Nephron (organoid): ENCODE measurements around the gene NCF2.
A peak's percentile ranks its signal among the peaks of the same experiment; 100 is the strongest.

ENCODE experiments used
- H3K27ac Mint-ChIP-seq, 3 experiments: 2 replicates each; pipeline ENCODE4 v1.8.0; 2020; ENCODE audit warnings: mixed read lengths in 3 of 3, mild to moderate bottlenecking in 2 of 3, moderate library complexity in 1 of 3
- H3K27me3 Mint-ChIP-seq: 2 replicates; pipeline ENCODE4 v1.8.0; 2021; ENCODE audit warnings: low read depth, mild to moderate bottlenecking, moderate library complexity, mixed read lengths
- H3K36me3 Mint-ChIP-seq: 2 replicates; pipeline ENCODE4 v1.8.0; 2020; ENCODE audit warnings: low read depth, mixed read lengths
- H3K4me1 Mint-ChIP-seq: 2 replicates; pipeline ENCODE4 v1.8.0; 2020; ENCODE audit warnings: mixed read lengths
- H3K4me3 Mint-ChIP-seq, 3 experiments: 2 replicates each; pipeline ENCODE4 v1.8.0; 2020; ENCODE audit warnings: mild to moderate bottlenecking in 3 of 3, mixed read lengths in 3 of 3, moderate library complexity in 2 of 3
- H3K9me3 Mint-ChIP-seq: 2 replicates; pipeline ENCODE4 v1.8.0; 2020; ENCODE audit warnings: mixed read lengths
- CTCF ChIP-seq, 3 experiments: fragments of 200-600 bp; sonication (generic); IDR thresholded peaks; one replicate each; pipeline ENCODE4 v1.5.0; 2021; ENCODE audit warnings: antibody characterized with exemption in 3 of 3; ENCODE audit not compliant: unreplicated experiment in 3 of 3

The NCF2 gene

DNA sequence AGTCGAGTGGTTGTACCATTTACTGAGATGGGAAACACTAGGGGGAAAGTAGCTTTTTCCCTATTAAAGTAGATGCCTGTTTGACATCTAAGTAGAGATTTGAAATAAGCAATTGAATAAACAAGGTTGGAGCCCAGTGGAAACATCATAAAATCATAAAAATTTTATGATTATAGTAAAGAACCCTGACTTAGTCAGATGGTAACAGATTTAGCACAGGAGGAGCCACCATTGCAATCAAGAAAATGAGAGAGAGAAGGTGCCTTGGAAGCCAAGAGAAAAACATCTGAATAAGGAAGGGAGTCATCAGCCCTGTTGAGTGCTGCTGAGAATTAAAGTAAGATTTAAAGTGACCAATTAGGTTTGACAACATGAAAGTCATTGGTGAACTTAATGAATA, 68.2 kb downstream of the NCF2 start:
- TF ChIP-seq CTCF (IDR thresholded peaks at IDR 0.05; ENCODE audit: unreplicated experiment in 3 of 3): no peak
- Mint-ChIP-seq H3K9me3 (no peaks in the 10 kb centered on the region), H3K36me3 (peaks cover 58% of the 10 kb centered on the region), H3K4me1 (no peaks in the 10 kb centered on the region), H3K27ac (no peak overlapping the region), H3K4me3 (no peak overlapping the region), H3K27me3 (no peaks in the 10 kb centered on the region)

GRCh38 chr1:183520379-183520778, 69.9 kb downstream of the NCF2 start:
- TF ChIP-seq CTCF (IDR thresholded peaks at IDR 0.05; ENCODE audit: unreplicated experiment in 3 of 3): no peak
- H3K36me3 Mint-ChIP-seq: peaks cover 67% of the 10 kb centered on the region
- H3K4me1 Mint-ChIP-seq: no peaks in the 10 kb centered on the region
- no peak overlapping the region for H3K4me3 Mint-ChIP-seq
- H3K9me3 Mint-ChIP-seq: no peaks in the 10 kb centered on the region
- no peak overlapping the region for H3K27ac Mint-ChIP-seq
- H3K27me3 Mint-ChIP-seq: no peaks in the 10 kb centered on the region

GRCh38 chr1:183517401-183517800, 72.9 kb downstream of the NCF2 start:
- no peak for TF ChIP-seq CTCF (IDR thresholded peaks at IDR 0.05; ENCODE audit: unreplicated experiment in 3 of 3)
- peaks cover 6% of the 10 kb centered on the region for H3K4me1 Mint-ChIP-seq
- H3K27me3 Mint-ChIP-seq: no peaks in the 10 kb centered on the region
- peaks cover 55% of the 10 kb centered on the region for H3K36me3 Mint-ChIP-seq
- H3K27ac Mint-ChIP-seq: peak overlapping the region; percentile 68 to 86 (median 75)
- H3K4me3 Mint-ChIP-seq: no peak overlapping the region
- no peaks in the 10 kb centered on the region for H3K9me3 Mint-ChIP-seq

DNA sequence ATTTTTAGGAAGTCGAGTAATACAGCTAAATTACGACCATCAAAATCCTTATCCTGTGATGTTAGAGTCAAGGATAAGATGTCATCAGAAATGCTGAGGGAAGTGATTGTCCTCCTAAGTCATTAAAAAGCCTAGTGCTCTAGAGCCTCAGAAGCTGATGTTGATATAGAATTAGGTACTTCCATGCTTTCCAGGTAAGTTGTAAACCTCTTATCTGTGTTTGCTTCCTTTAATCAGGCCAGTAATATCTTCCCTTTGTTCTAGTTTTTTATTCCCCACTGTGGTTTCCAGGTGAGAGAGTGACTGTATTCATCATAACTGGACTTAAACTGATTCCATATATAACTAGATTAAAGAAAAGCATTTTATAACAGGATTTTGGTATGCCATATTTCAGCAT, 73.5 kb downstream of the NCF2 start:
- TF ChIP-seq CTCF (IDR thresholded peaks at IDR 0.05; ENCODE audit: unreplicated experiment in 3 of 3): no peak
- no peaks in the 10 kb centered on the region for H3K27me3 Mint-ChIP-seq
- H3K4me3 Mint-ChIP-seq: no peak overlapping the region
- H3K4me1 Mint-ChIP-seq: peaks cover 6% of the 10 kb centered on the region
- peak overlapping the region in 2 of 3 experiments; percentile 42 to 75 for H3K27ac Mint-ChIP-seq
- no peaks in the 10 kb centered on the region for H3K9me3 Mint-ChIP-seq
- H3K36me3 Mint-ChIP-seq: peaks cover 48% of the 10 kb centered on the region

DNA sequence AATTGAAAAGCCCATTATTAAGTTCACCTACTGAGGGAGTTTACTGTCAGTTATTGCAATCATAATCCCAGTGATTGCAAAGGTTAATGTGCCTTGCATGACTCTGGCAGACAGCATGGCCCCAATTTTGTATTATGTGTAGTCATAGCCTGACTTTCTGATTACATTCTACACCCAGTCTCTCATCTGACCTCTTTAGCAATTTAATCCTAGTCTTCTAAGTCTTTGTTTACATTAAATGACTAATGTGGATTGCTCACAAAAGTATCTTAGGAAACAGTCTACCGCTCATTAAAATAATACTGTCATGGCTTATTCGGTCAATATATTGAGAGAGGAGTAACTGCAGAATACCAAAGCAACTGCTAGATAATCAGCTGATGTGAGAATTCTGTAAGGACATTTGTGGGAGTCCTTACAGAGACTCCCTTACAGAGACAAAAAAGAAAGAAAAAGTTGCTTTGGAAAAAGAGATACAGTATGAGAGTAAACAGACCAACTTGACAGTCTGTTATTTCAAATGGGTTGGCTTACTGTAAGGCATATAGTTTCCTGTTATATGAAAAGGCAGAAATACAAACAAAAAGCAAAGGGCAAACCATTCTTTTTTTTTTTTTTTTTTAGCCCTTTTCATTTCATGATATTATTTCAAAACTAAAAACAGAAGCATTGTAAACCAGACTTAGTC, 75.1 kb downstream of the NCF2 start:
- no peaks in the 10 kb centered on the region for H3K9me3 Mint-ChIP-seq
- H3K36me3 Mint-ChIP-seq: peaks cover 36% of the 10 kb centered on the region
- TF ChIP-seq CTCF (IDR thresholded peaks at IDR 0.05; ENCODE audit: unreplicated experiment in 3 of 3): no peak
- H3K27ac Mint-ChIP-seq: peak overlapping the region; percentile 10 to 72 (median 61)
- no peaks in the 10 kb centered on the region for H3K27me3 Mint-ChIP-seq
- H3K4me1 Mint-ChIP-seq: peaks cover 6% of the 10 kb centered on the region
- H3K4me3 Mint-ChIP-seq: no peak overlapping the region

GRCh38 chr1:183514235-183514634, 76.0 kb downstream of the NCF2 start:
- Mint-ChIP-seq H3K4me1 (peaks cover 6% of the 10 kb centered on the region), H3K27ac (peak overlapping the region; percentile 10 to 72 (median 61)), H3K27me3 (no peaks in the 10 kb centered on the region), H3K4me3 (no peak overlapping the region), H3K9me3 (no peaks in the 10 kb centered on the region), H3K36me3 (peaks cover 30% of the 10 kb centered on the region)
- no peak for TF ChIP-seq CTCF (IDR thresholded peaks at IDR 0.05; ENCODE audit: unreplicated experiment in 3 of 3)
